22Rv1 (cell line): ENCODE data around the gene FAM107B.

Experiments
- ZFX ChIP-seq: fragments of 450-650 bp; IDR thresholded peaks from 2 replicates; pipeline ENCODE4 v1.6.1; 2017; ENCODE audit warnings: antibody characterized with exemption, borderline replicate concordance
- TF ChIP-seq, protein P1 (sequence below): fragments of 450-650 bp; IDR thresholded peaks from 2 replicates; pipeline ENCODE4 v1.5.1; 2017; ENCODE audit warnings: mild to moderate bottlenecking

DNA sequence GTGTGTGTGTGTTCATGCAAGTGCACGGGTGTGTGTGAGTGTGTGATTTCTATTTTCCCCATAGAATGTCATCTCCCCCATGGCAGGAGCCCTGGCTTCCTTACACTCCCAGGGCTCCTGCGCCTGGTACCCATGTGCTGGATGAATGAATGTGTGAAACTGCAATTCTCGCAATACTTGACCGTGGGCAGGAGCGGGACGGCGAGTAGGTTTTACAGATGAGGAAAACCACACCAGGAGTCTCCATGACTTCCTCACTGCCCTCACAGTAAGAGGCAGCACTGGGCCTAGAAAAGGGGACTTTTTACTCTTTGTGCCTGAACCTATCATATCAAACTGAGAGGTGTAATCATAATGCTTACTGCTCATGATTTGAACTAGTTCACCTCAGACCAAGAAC is 276.4 kb downstream of the FAM107B start:
- TF ChIP-seq, protein P1, sequence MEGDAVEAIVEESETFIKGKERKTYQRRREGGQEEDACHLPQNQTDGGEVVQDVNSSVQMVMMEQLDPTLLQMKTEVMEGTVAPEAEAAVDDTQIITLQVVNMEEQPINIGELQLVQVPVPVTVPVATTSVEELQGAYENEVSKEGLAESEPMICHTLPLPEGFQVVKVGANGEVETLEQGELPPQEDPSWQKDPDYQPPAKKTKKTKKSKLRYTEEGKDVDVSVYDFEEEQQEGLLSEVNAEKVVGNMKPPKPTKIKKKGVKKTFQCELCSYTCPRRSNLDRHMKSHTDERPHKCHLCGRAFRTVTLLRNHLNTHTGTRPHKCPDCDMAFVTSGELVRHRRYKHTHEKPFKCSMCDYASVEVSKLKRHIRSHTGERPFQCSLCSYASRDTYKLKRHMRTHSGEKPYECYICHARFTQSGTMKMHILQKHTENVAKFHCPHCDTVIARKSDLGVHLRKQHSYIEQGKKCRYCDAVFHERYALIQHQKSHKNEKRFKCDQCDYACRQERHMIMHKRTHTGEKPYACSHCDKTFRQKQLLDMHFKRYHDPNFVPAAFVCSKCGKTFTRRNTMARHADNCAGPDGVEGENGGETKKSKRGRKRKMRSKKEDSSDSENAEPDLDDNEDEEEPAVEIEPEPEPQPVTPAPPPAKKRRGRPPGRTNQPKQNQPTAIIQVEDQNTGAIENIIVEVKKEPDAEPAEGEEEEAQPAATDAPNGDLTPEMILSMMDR: no peak
- no peak for TF ChIP-seq ZFX
